SKM-1 treated with dmso at 0.1 percent for 144 hours (cell line): ENCODE results near the gene SLA2.
"Not testable (repeated sequence)": the region's sequence is repeated elsewhere in the genome, so short reads cannot be mapped to it uniquely, and the experiment has no call there.

ENCODE experiments used
- DNase-seq: peaks from one replicate; lab custom pipeline; 2025; ENCODE audit not compliant: unreplicated experiment; lab: John Stamatoyannopoulos, UW

Gene SLA2

GRCh38 chr20:36646678-36647077 lies 682 bp upstream of the SLA2 start:
- no peak for DNase-seq

- no peak for DNase-seq
Observed at GRCh38 chr20:36645353-36645752, 643 bp downstream of the SLA2 start.

- no peak for DNase-seq
Observed at GRCh38 chr20:36644706-36645095, 1.3 kb downstream of the SLA2 start.

GRCh38 chr20:36644032-36644705 lies 1.8 kb downstream of the SLA2 start:
- DNase-seq: no peak

GRCh38 chr20:36642136-36642535 lies 3.9 kb downstream of the SLA2 start:
- no peak for DNase-seq

GRCh38 chr20:36641506-36641843 lies 4.5 kb downstream of the SLA2 start:
- DNase-seq: no peak

GRCh38 chr20:36638876-36639400 lies 7.1 kb downstream of the SLA2 start:
- DNase-seq: not testable (repeated sequence)

GRCh38 chr20:36634342-36634741 lies 11.7 kb downstream of the SLA2 start:
- no peak for DNase-seq

- DNase-seq: no peak
Observed at GRCh38 chr20:36633285-36633772, 12.7 kb downstream of the SLA2 start.

GRCh38 chr20:36632487-36633284 lies 13.3 kb downstream of the SLA2 start:
- no peak for DNase-seq

- no peak for DNase-seq
Observed at GRCh38 chr20:36632147-36632486, 13.9 kb downstream of the SLA2 start.

- DNase-seq: no peak
Observed at GRCh38 chr20:36631646-36632045, 14.3 kb downstream of the SLA2 start.

- DNase-seq: peak; percentile 45
Observed at GRCh38 chr20:36629719-36630681, 16.0 kb downstream of the SLA2 start.

GRCh38 chr20:36628076-36628475 lies 17.9 kb downstream of the SLA2 start:
- DNase-seq: no peak

- no peak for DNase-seq
Observed at GRCh38 chr20:36624944-36625324, 21.1 kb downstream of the SLA2 start.

- DNase-seq: no peak
Observed at GRCh38 chr20:36624068-36624943, 21.7 kb downstream of the SLA2 start.

- DNase-seq: no peak
Observed at GRCh38 chr20:36623444-36623843, 22.6 kb downstream of the SLA2 start.

GRCh38 chr20:36620917-36621316 lies 25.1 kb downstream of the SLA2 start:
- no peak for DNase-seq

GRCh38 chr20:36614781-36615557 lies 31.0 kb downstream of the SLA2 start:
- no peak for DNase-seq

GRCh38 chr20:36613974-36614373 lies 32.0 kb downstream of the SLA2 start:
- no peak for DNase-seq
